Left renal cortex interstitium (tissue), 4 donors: ENCODE data around the gene ADAMTS2. TPM values are rescaled to one million over a fixed set of nuclear protein-coding genes. Genes with fewer than 3 reads are reported as not detected.

Experiments
- DNase-seq, 4 donors: peaks; one replicate each; pipeline ENCODE4 v3.0.0-alpha.2; 2013; ENCODE audit warnings: low read depth in 4 of 4, low spot score in 2 of 4, missing footprints in 1 of 4
- polyA plus RNA-seq, 4 donors: library from polyadenylated mRNA; unstranded; fragments of 120-200 nt; gene quantifications; one replicate each; pipeline ENCODE4 v1.2.1, GENCODE V29; 2013; ENCODE audit not compliant: insufficient read length in 4 of 4

The ADAMTS2 gene
- polyA plus RNA-seq, 4 donors = 11.5 to 15.9 (median 12.1) TPM

GRCh38 chr5:179207920-179208705 is 137.1 kb downstream of the ADAMTS2 start:
- DNase-seq = no peak

- DNase-seq = no peak
These were observed 137.8 kb downstream of the ADAMTS2 start for GRCh38 chr5:179207470-179207869.

- DNase-seq = no peak
These were observed 138.9 kb downstream of the ADAMTS2 start for GRCh38 chr5:179206366-179206765.

- DNase-seq = no peak
These were observed 140.0 kb downstream of the ADAMTS2 start for GRCh38 chr5:179205277-179205676.

GRCh38 chr5:179204572-179204971 is 140.7 kb downstream of the ADAMTS2 start:
- DNase-seq = no peak

- DNase-seq = no peak
These were observed 142.0 kb downstream of the ADAMTS2 start for GRCh38 chr5:179203248-179203647.

- DNase-seq = no peak
These were observed 143.3 kb downstream of the ADAMTS2 start for GRCh38 chr5:179201986-179202385.

GRCh38 chr5:179199246-179199645 is 146.0 kb downstream of the ADAMTS2 start:
- DNase-seq = no peak

GRCh38 chr5:179198825-179199224 is 146.4 kb downstream of the ADAMTS2 start:
- no peak for DNase-seq

- DNase-seq = no peak
These were observed 148.7 kb downstream of the ADAMTS2 start for GRCh38 chr5:179196405-179197079.

- DNase-seq = no peak
These were observed 149.5 kb downstream of the ADAMTS2 start for GRCh38 chr5:179195561-179196404.

GRCh38 chr5:179194941-179195381 is 150.3 kb downstream of the ADAMTS2 start:
- no peak for DNase-seq

GRCh38 chr5:179194201-179194910 is 150.9 kb downstream of the ADAMTS2 start:
- DNase-seq = no peak

GRCh38 chr5:179193746-179194145 is 151.5 kb downstream of the ADAMTS2 start:
- no peak for DNase-seq

- DNase-seq = no peak
These were observed 152.3 kb downstream of the ADAMTS2 start for GRCh38 chr5:179192891-179193470.

- DNase-seq = no peak
These were observed 152.9 kb downstream of the ADAMTS2 start for GRCh38 chr5:179192185-179192890.

- DNase-seq = no peak
These were observed 153.6 kb downstream of the ADAMTS2 start for GRCh38 chr5:179191506-179192184.

- no peak for DNase-seq
These were observed 154.3 kb downstream of the ADAMTS2 start for GRCh38 chr5:179190851-179191505.
